Activated CD8-positive, alpha-beta T cell treated with anti-CD3 and anti-CD28 coated beads, Interleukin-2, amount 10 ng/mL, durations not matched to agents 7 days and 5 days (primary cell): Measurements from ENCODE around the gene DTHD1. TPM values are rescaled to one million over a fixed set of nuclear protein-coding genes. Genes with fewer than 3 reads are reported as not detected.
A peak's percentile ranks its signal among the peaks of the same experiment; 100 is the strongest.

Experiments
- ATAC-seq: fragments of 150-1000 bp; cut with Tn5 transposase; one replicate; pipeline ENCODE4 v1.10.0; 2021; ENCODE audit warnings: moderate library complexity
- CTCF ChIA-PET: fragments of 350-600 bp; sonication (Branson Sonifier 250); formaldehyde crosslinking; loops from one replicate; lab custom pipeline; 2021; ENCODE audit warnings: antibody characterized with exemption; lab: Charles Lee
- POLR2A ChIA-PET: fragments of 350-600 bp; sonication (Branson Sonifier 250); formaldehyde crosslinking; loops from one replicate; lab custom pipeline; 2021; ENCODE audit warnings: antibody characterized with exemption; lab: Charles Lee
- DNase-seq: peaks from one replicate; pipeline ENCODE4 v3.0.0-alpha.2; 2020
- H3K27ac Mint-ChIP-seq: one replicate; pipeline ENCODE4 v1.8.0; 2021; ENCODE audit warnings: mild to moderate bottlenecking, mixed read lengths
- H3K27me3 Mint-ChIP-seq: one replicate; pipeline ENCODE4 v1.8.0; 2021; ENCODE audit warnings: low read depth, mixed read lengths
- H3K36me3 Mint-ChIP-seq: one replicate; pipeline ENCODE4 v1.8.0; 2021; ENCODE audit warnings: low read depth, mixed read lengths
- H3K4me1 Mint-ChIP-seq: one replicate; pipeline ENCODE4 v1.8.0; 2021; ENCODE audit warnings: low read depth, mixed read lengths
- H3K4me3 Mint-ChIP-seq: one replicate; pipeline ENCODE4 v1.8.0; 2021; ENCODE audit warnings: mild to moderate bottlenecking, mixed read lengths
- H3K9me3 Mint-ChIP-seq: one replicate; pipeline ENCODE4 v1.8.0; 2022; ENCODE audit warnings: mixed read lengths; ENCODE audit not compliant: insufficient read depth
- total RNA-seq, 2 experiments: library from RNA; stranded (reverse); gene quantifications; one replicate each; pipeline ENCODE4 v1.2.3, GENCODE V29; 2021

Gene DTHD1
- total RNA-seq: under 1 TPM; 0.26 TPM

GRCh38 chr4:36281384-36282106, at the start of gene DTHD1:
Gene DTHD1 (plus strand): TSS chr4:36281616. CDS start chr4:36281759, 143 bp downstream.
- Mint-ChIP-seq H3K36me3 (peaks cover 5% of the 10 kb centered on the region), H3K4me1 (peaks cover 64% of the 10 kb centered on the region), H3K27ac (no peak within 1 kb of the TSS), H3K4me3 (peak within 1 kb of the TSS; percentile 31), H3K27me3 (no peaks in the 10 kb centered on the region), H3K9me3 (no peaks in the 10 kb centered on the region)
- ChIA-PET POLR2A (interaction anchor here (0.5 to 1.9 kb wide), 2 partner anchors 33 to 37 kb away, joined by 3 to 10 read pairs; partner anchors contain the start of gene ARAP2), CTCF (interaction anchor here (1.3 to 3.2 kb wide), 4 partner anchors 9 to 38 kb away, joined by 4 to 19 read pairs (median 8); partner anchors contain the start of gene ARAP2)
- ATAC-seq (no peak), DNase-seq (no peak)

- H3K27ac Mint-ChIP-seq: no peak overlapping the region
- peaks cover 38% of the 10 kb centered on the region for H3K4me1 Mint-ChIP-seq
- CTCF ChIA-PET: no interaction called here
- H3K27me3 Mint-ChIP-seq: no peaks in the 10 kb centered on the region
- DNase-seq (no peak), ATAC-seq (no peak)
- peaks cover 14% of the 10 kb centered on the region for H3K9me3 Mint-ChIP-seq
- H3K36me3 Mint-ChIP-seq: peaks cover 68% of the 10 kb centered on the region
- no peak overlapping the region for H3K4me3 Mint-ChIP-seq
- POLR2A ChIA-PET: no interaction called here
Observed at GRCh38 chr4:36233567-36234266, 47.7 kb upstream of the DTHD1 start.

DNA sequence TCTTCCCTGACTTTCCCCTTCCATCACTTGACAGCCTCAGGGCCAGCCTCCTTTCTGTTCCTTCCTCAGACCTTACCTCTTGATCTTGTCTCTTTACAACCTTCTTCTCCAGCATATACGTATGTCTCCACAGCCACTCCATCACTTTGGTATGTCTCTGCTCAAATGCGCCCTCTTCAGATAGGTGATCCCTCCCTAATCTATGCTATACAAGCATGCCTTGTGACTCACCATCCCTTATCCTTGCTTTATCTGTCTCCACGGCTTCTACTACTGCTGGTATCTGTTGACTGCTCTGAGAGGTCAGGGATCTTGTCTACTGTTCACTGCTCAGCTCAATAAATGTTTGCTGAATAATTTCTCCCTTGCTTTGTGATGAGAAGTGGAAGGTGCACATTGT, 46.1 kb upstream of the DTHD1 start:
- CTCF ChIA-PET: interaction anchor here (1.7 kb wide), 1 partner anchor 9 kb away, joined by 8 read pairs; the partner anchor contains the start of gene ARAP2
- Mint-ChIP-seq H3K27me3 (no peaks in the 10 kb centered on the region), H3K9me3 (peaks cover 14% of the 10 kb centered on the region), H3K27ac (no peak overlapping the region), H3K36me3 (peaks cover 80% of the 10 kb centered on the region), H3K4me3 (no peak overlapping the region), H3K4me1 (peaks cover 50% of the 10 kb centered on the region)
- no peak for DNase-seq
- no peak for ATAC-seq
- POLR2A ChIA-PET: interaction anchor here (1.1 kb wide), 1 partner anchor 46 kb away, joined by 4 read pairs; no protein-coding TSS in a partner anchor

DNA sequence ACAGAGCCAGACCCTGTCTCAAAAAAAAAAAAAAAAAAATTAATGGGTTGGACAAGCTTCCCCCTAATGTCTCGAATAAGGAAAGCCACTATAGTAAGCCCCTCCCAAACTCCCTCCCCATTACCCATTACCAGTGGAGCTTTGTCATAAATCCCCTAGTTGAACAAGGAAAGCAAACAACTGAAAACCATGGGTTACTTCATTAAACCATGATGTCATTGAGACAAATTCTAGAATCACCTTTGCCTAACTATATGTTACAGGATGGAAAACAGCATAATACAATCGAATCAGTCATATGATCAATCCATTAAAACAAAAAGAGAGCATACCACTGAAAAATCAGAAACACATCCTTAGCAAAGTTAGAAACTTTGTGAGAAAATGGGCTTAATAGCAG, 45.3 kb upstream of the DTHD1 start:
- Mint-ChIP-seq H3K9me3 (peaks cover 14% of the 10 kb centered on the region), H3K4me1 (peaks cover 58% of the 10 kb centered on the region), H3K27ac (no peak overlapping the region), H3K4me3 (no peak overlapping the region), H3K27me3 (no peaks in the 10 kb centered on the region), H3K36me3 (peaks cover 81% of the 10 kb centered on the region)
- ChIA-PET CTCF (interaction anchor here (1.7 kb wide), 1 partner anchor 8 kb away, joined by 8 read pairs; the partner anchor contains the start of gene ARAP2), POLR2A (interaction anchor here (0.6 to 1.1 kb wide), 2 partner anchors 44 to 47 kb away, joined by 3 to 4 read pairs; no protein-coding TSS in a partner anchor)
- DNase-seq (no peak), ATAC-seq (no peak)

DNA sequence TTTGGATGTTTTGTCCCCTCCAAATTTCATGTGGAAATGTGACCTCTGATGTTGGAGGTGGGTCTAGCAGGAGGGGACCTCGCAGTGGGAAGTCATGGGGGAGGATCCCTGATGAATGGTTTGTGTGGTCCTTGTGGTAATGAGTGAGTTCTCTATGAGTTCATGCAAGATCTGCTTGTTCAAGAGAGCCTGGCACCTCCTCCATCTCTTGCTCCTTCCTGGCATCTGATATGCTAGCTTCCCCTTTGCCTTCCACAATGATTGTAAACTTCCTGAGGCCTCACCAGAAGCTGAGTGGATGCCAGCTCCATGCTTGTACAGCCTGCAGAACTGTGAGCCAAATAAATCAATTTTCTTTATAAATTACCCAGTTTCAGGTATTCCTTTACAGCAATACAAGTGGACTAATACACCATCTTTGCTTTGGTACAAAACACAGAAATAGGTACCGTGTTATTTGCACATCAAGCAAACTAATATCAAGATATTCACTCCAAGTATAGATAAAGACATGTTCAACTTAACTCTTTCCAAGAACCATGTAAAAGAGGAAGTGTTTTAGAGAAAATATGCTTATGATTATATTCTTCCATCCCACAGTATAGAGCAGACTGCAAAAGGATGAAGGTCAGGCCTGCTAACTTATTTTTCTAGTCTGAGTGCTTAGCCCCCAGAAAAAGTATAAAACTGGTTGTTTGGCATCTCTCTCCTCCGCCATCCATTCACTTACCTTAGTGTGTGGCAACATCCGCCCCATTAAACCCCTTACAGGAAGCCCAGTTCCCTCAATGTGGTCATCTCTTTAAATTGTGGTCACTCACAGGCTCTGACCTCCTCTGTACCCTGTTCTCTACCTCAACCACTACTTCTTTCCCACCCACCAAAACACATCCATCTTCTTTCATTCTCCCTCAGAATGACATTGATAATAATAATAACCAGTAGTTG, 43.8 kb upstream of the DTHD1 start:
- H3K9me3 Mint-ChIP-seq: peaks cover 14% of the 10 kb centered on the region
- peak; percentile 65 for ATAC-seq
- peak overlapping the region; percentile 70 for H3K27ac Mint-ChIP-seq
- DNase-seq: peak; percentile 65
- peaks cover 78% of the 10 kb centered on the region for H3K36me3 Mint-ChIP-seq
- CTCF ChIA-PET: interaction anchor here (1.2 to 1.5 kb wide), 2 partner anchors 15 to 161 kb away, joined by 3 read pairs; no protein-coding TSS in a partner anchor
- peaks cover 63% of the 10 kb centered on the region for H3K4me1 Mint-ChIP-seq
- POLR2A ChIA-PET: no interaction called here
- peak overlapping the region; percentile 1 for H3K4me3 Mint-ChIP-seq
- no peaks in the 10 kb centered on the region for H3K27me3 Mint-ChIP-seq

GRCh38 chr4:36241771-36242170, 39.6 kb upstream of the DTHD1 start:
- CTCF ChIA-PET: interaction anchor here (0.6 to 5.3 kb wide), 6 partner anchors 13 to 157 kb away, joined by 3 to 50 read pairs (median 18); no protein-coding TSS in a partner anchor
- Mint-ChIP-seq H3K36me3 (peaks cover 46% of the 10 kb centered on the region), H3K4me1 (peaks cover 55% of the 10 kb centered on the region), H3K27me3 (no peaks in the 10 kb centered on the region), H3K4me3 (peak overlapping the region; percentile 84), H3K9me3 (peaks cover 11% of the 10 kb centered on the region), H3K27ac (peak overlapping the region; percentile 77)
- DNase-seq: peak; percentile 45
- POLR2A ChIA-PET: interaction anchor here (0.6 kb wide), 1 partner anchor 14 kb away, joined by 3 read pairs; no protein-coding TSS in a partner anchor
- peak; percentile 28 for ATAC-seq

GRCh38 chr4:36242629-36243354, 38.6 kb upstream of the DTHD1 start:
- peaks cover 46% of the 10 kb centered on the region for H3K4me1 Mint-ChIP-seq
- peak overlapping the region; percentile 84 for H3K4me3 Mint-ChIP-seq
- CTCF ChIA-PET: interaction anchor here (0.8 to 5.3 kb wide), 17 partner anchors 12 to 160 kb away, joined by 3 to 50 read pairs (median 10); partner anchors contain the start of gene DTHD1
- H3K27me3 Mint-ChIP-seq: no peaks in the 10 kb centered on the region
- ATAC-seq (no peak), DNase-seq (no peak)
- POLR2A ChIA-PET: interaction anchor here (0.8 to 3.3 kb wide), 9 partner anchors 10 to 109 kb away, joined by 3 to 70 read pairs (median 9); no protein-coding TSS in a partner anchor
- H3K36me3 Mint-ChIP-seq: peaks cover 36% of the 10 kb centered on the region
- peak overlapping the region; percentile 83 for H3K27ac Mint-ChIP-seq
- H3K9me3 Mint-ChIP-seq: peaks cover 5% of the 10 kb centered on the region

GRCh38 chr4:36243355-36244256, 37.8 kb upstream of the DTHD1 start:
- peaks cover 38% of the 10 kb centered on the region for H3K4me1 Mint-ChIP-seq
- ATAC-seq (peak; percentile 46), DNase-seq (peak; percentile 53)
- no peaks in the 10 kb centered on the region for H3K27me3 Mint-ChIP-seq
- H3K27ac Mint-ChIP-seq: peak overlapping the region; percentile 83
- POLR2A ChIA-PET: interaction anchor here (0.8 to 3.3 kb wide), 22 partner anchors 11 to 155 kb away, joined by 3 to 70 read pairs (median 4); partner anchors contain the start of gene DTHD1
- CTCF ChIA-PET: interaction anchor here (0.8 to 5.3 kb wide), 24 partner anchors 8 to 159 kb away, joined by 3 to 50 read pairs (median 6); partner anchors contain the start of gene DTHD1
- H3K9me3 Mint-ChIP-seq: no peaks in the 10 kb centered on the region
- H3K4me3 Mint-ChIP-seq: peak overlapping the region; percentile 84
- H3K36me3 Mint-ChIP-seq: peaks cover 28% of the 10 kb centered on the region

DNA sequence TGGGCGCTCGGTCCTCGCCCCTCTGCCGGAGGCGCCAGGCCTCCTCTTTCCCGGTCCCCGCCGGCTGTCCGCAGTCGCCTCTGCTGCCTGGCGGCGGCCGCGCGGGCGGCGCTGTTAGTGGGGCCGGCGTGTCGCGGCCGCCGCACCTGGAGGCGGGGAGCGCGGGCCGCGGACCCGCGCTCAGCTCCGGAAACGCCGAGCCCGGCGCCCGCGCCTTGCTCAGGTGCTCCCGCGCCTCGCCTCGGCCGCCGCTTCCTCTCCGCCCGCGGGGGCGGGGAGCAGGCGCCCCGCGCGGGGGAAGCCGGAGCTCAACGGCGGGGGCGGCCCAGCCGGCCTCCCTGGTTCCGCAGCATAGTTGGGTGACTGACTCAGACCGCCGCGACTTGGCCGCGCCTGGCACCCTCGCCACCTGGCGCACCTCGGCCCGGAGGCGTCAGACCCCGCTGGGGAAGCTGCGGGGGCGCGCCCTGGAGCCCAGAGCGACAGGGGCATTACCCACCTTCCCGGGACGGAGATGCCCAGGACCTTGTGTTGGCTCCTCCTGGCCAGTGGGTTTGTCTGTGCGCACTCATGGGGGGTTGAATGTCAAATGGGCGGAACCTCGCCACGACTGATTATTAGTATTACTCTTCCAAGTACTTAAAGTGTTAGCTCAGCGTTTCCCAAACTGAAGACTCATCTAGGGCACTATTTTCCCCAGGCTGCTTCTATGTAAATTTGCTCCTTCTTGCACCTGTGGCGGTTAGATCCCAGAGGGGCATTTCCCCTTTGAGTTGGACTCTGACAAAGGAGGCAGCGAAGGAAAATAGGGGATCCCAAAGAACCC, 36.9 kb upstream of the DTHD1 start, which contains the start of gene ARAP2:
Gene ARAP2 (minus strand): TSS at position 258 of the 826 bp plus-strand sequence. CDS start 15,028 bp downstream, outside the sequence.
- ChIA-PET CTCF (interaction anchor here (0.7 to 5.3 kb wide), 23 partner anchors 9 to 154 kb away, joined by 3 to 50 read pairs (median 5); partner anchors contain the start of gene DTHD1), POLR2A (interaction anchor here (0.8 to 3.3 kb wide), 22 partner anchors 12 to 155 kb away, joined by 3 to 70 read pairs (median 4); partner anchors contain the start of gene DTHD1)
- Mint-ChIP-seq H3K36me3 (peaks cover 19% of the 10 kb centered on the region), H3K9me3 (no peaks in the 10 kb centered on the region), H3K4me3 (peak within 1 kb of the TSS; percentile 84), H3K4me1 (peaks cover 31% of the 10 kb centered on the region), H3K27me3 (no peaks in the 10 kb centered on the region), H3K27ac (peak within 1 kb of the TSS; percentile 85)
- DNase-seq: peak; percentile 74
- ATAC-seq: peak; percentile 80
